Lung (tissue), 12 donors: ENCODE measurements around the gene RNF208. TPM values are rescaled to one million over a fixed set of nuclear protein-coding genes. Genes with fewer than 3 reads are reported as not detected.

Experiments used
- ATAC-seq: fragments of 200-7000 bp; cut with Tn5 transposase; one replicate; pipeline ENCODE4 v1.9.1; 2020; ENCODE audit warnings: moderate number of reproducible peaks; ENCODE audit not compliant: insufficient read depth, low FRiP score
- DNase-seq, 3 donors: peaks; one replicate each; pipeline ENCODE4 v3.0.0-alpha.2; 2013 to 2017
- H3K27ac ChIP-seq, 2 donors: one replicate each; pipeline ENCODE4 v1.5.1; 2013; ENCODE audit warnings: mild to moderate bottlenecking in 2 of 2, moderate library complexity in 2 of 2, control low read depth in 1 of 2, inconsistent platforms in 1 of 2, low read depth in 1 of 2, low read length in 1 of 2
- H3K27me3 ChIP-seq, 3 donors: one replicate each; pipeline ENCODE4 v1.5.1; 2013; ENCODE audit warnings: low read length in 2 of 3; ENCODE audit not compliant: control insufficient read depth in 3 of 3, insufficient read depth in 3 of 3
- H3K36me3 ChIP-seq, 4 donors: one replicate each; pipeline ENCODE4 v1.5.1; 2013; ENCODE audit warnings: low read length in 4 of 4, mild to moderate bottlenecking in 1 of 4, moderate library complexity in 1 of 4; ENCODE audit not compliant: control insufficient read depth in 4 of 4, insufficient read depth in 4 of 4
- H3K4me1 ChIP-seq, 5 donors: one replicate each; pipeline ENCODE4 v1.5.1; 2013; ENCODE audit warnings: low read length in 5 of 5, mild to moderate bottlenecking in 2 of 5, moderate library complexity in 1 of 5; ENCODE audit not compliant: control insufficient read depth in 5 of 5, insufficient read depth in 5 of 5
- H3K4me3 ChIP-seq: one replicate; pipeline ENCODE4 v1.5.1; 2013; ENCODE audit warnings: mild to moderate bottlenecking, control low read depth, moderate library complexity
- H3K9ac ChIP-seq, 2 donors: one replicate each; pipeline ENCODE4 v1.5.1; 2013; ENCODE audit warnings: low read length in 2 of 2, control low read depth in 1 of 2; ENCODE audit not compliant: insufficient read depth in 1 of 2
- H3K9me3 ChIP-seq, 4 donors: one replicate each; pipeline ENCODE4 v1.5.1; 2013; ENCODE audit warnings: low read length in 3 of 4, mild to moderate bottlenecking in 1 of 4, moderate library complexity in 1 of 4; ENCODE audit not compliant: control insufficient read depth in 4 of 4, insufficient read depth in 3 of 4
- WGBS, 2 donors: extraction: QIAGEN DNeasy Blood & Tissue Kit; methylation state at CpG; one replicate each; pipeline ENCODE4 v1.1.7; 2013; 5-methylcytosine and 5-hydroxymethylcytosine counted together
- polyA plus RNA-seq, 2 donors: library from polyadenylated mRNA; stranded (reverse); fragments of 200-250 nt; gene quantifications; one replicate each; pipeline ENCODE4 v1.2.1, GENCODE V29; 2013
- total RNA-seq, 2 donors: library from RNA; depleted of rRNA in 1 of 2; stranded (reverse); fragments of >200 nt in 1 of 2; gene quantifications; one replicate each; pipeline ENCODE4 v1.2.1, GENCODE V29; 2014 to 2021
- TF ChIP-seq, protein P1 (sequence below): IDR thresholded peaks from 2 replicates; pipeline ENCODE4 v1.5.1; 2012; ENCODE audit warnings: mild to moderate bottlenecking; ENCODE audit errors: control extremely low read depth, extremely low read depth
- donor health status: control.
- donor health status: control.
- donor health status: Bipolar disorder and iron deficiency.
- donor health status: healthy.
- donor health status: DM: yes; HTN: yes; CAD: no.

Gene RNF208
- total and polyA plus RNA-seq, 4 donors: 1.7 to 12.0 (median 5.3) TPM

DNA sequence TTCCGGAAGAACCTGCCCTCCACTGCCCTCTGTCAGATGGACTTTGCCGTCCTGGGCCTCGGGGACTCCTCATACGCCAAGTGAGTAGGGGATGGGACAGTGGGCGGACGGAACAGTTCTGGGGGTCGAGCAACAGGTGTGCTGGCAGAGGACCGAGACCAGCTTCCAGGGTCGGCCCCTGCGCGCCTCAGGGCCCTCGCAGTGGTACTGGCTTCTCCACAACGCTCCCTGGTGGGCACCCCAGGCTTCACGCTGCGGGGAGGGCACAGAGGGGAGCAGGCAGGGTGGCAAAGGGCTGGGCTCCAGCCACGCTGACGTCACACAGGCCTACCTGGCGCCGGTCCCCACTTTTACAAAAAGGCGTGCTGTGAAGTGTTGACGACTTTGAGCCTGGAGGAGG, 9.5 kb downstream of the RNF208 start:
- TF ChIP-seq, protein P1, sequence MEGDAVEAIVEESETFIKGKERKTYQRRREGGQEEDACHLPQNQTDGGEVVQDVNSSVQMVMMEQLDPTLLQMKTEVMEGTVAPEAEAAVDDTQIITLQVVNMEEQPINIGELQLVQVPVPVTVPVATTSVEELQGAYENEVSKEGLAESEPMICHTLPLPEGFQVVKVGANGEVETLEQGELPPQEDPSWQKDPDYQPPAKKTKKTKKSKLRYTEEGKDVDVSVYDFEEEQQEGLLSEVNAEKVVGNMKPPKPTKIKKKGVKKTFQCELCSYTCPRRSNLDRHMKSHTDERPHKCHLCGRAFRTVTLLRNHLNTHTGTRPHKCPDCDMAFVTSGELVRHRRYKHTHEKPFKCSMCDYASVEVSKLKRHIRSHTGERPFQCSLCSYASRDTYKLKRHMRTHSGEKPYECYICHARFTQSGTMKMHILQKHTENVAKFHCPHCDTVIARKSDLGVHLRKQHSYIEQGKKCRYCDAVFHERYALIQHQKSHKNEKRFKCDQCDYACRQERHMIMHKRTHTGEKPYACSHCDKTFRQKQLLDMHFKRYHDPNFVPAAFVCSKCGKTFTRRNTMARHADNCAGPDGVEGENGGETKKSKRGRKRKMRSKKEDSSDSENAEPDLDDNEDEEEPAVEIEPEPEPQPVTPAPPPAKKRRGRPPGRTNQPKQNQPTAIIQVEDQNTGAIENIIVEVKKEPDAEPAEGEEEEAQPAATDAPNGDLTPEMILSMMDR: no peak
- H3K4me1 ChIP-seq: peaks cover 0 to 3% (median 0%) of the 10 kb centered on the region in 5 donors
- ATAC-seq: no peak
- H3K9me3 ChIP-seq: no peaks in the 10 kb centered on the region
- H3K27ac ChIP-seq: no peak overlapping the region
- WGBS, 2 donors: 88 to 89% methylated on average over 21 of the region's 21 CpGs
- DNase-seq: no peak
- no peak overlapping the region for H3K9ac ChIP-seq
- peaks cover 0 to 32% (median 6%) of the 10 kb centered on the region in 4 donors for H3K36me3 ChIP-seq
- no peaks in the 10 kb centered on the region for H3K27me3 ChIP-seq
- H3K4me3 ChIP-seq: no peak overlapping the region

DNA sequence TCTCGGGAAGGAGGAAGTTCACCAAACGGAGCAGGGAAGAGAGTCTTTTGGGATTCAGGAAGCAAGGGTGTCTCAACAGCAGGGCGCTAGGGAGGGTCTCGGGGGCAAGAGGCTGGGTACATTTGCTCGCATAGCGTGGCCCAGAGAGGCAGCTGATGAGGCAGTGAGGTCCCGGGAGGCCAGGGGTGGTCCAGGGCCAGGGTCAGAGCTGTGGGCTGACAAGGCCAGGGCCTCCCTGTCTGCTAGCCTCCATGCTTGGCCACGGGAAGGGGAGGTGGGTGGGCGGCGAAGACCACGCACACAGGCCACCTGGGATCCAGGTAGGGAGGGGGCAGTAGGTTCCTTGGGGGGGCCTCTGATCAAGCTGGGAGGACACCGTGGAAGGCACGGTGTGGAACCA, 10.5 kb downstream of the RNF208 start:
- TF ChIP-seq, protein P1: no peak
- H3K4me3 ChIP-seq: no peak overlapping the region
- no peaks in the 10 kb centered on the region for H3K27me3 ChIP-seq
- H3K9ac ChIP-seq: no peak overlapping the region
- H3K4me1 ChIP-seq: peaks cover 0 to 5% (median 2%) of the 10 kb centered on the region in 5 donors
- H3K36me3 ChIP-seq: peaks cover 0 to 33% (median 6%) of the 10 kb centered on the region in 4 donors
- no peak overlapping the region for H3K27ac ChIP-seq
- WGBS, 2 donors: 80% methylated on average over 13 of the region's 13 CpGs
- DNase-seq (no peak), ATAC-seq (no peak)
- H3K9me3 ChIP-seq: no peaks in the 10 kb centered on the region

DNA sequence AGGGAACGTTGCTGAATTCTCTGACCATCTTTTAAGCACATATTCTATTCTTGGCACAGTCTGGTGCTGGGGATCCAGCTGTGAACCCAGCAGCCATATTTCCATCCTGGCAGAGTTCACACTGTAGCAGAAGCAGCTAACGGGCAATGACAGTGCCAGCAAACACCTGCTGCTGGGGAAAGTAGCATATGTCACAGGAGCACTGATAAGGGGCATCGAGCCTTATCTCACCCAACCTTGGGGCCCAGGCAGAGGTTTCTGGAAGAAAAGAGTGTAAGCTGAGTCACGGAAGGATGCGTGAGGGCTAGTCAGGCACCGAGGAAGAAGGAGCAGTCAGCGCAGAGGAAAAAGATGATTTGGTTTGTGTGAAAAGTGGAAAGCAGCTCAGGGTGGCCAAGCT, 15.4 kb downstream of the RNF208 start:
- H3K4me3 ChIP-seq: no peak overlapping the region
- no peak overlapping the region for H3K27ac ChIP-seq
- H3K36me3 ChIP-seq: peaks cover 0 to 14% (median 8%) of the 10 kb centered on the region in 4 donors
- DNase-seq: no peak
- no peak overlapping the region for H3K9ac ChIP-seq
- H3K27me3 ChIP-seq: no peaks in the 10 kb centered on the region
- peaks cover 0 to 2% (median 0%) of the 10 kb centered on the region in 4 donors for H3K9me3 ChIP-seq
- TF ChIP-seq, protein P1: no peak
- WGBS, 2 donors: 77 to 85% methylated on average over 7 of the region's 7 CpGs
- H3K4me1 ChIP-seq: peaks cover 3 to 26% (median 23%) of the 10 kb centered on the region in 5 donors
- no peak for ATAC-seq
